SK-N-SH (cell line): ENCODE results near the gene TRMT44.

Experiments
- CTCF ChIP-seq: fragments of 200-600 bp; sonication (generic); IDR thresholded peaks from 2 replicates; pipeline ENCODE4 v1.6.1; 2017; ENCODE audit warnings: antibody characterized with exemption, mild to moderate bottlenecking, moderate library complexity
- GATA2 ChIP-seq: sonication (generic); formaldehyde crosslinking; IDR thresholded peaks from 2 replicates; pipeline ENCODE4 v1.5.0; 2020; ENCODE audit warnings: mild to moderate bottlenecking, missing genetic modification reagents
- RAD21 ChIP-seq: IDR thresholded peaks from 2 replicates; pipeline ENCODE4 v1.6.1; 2012; ENCODE audit warnings: mild to moderate bottlenecking, low read length
- TAF1 ChIP-seq: IDR thresholded peaks from 2 replicates; pipeline ENCODE4 v1.6.1; 2012; ENCODE audit warnings: low read depth, mild to moderate bottlenecking, low read length, moderate library complexity, borderline replicate concordance
- YY1 ChIP-seq: IDR thresholded peaks from 2 replicates; pipeline ENCODE4 v1.4.0; 2012; ENCODE audit warnings: low read depth, mild to moderate bottlenecking
- TF ChIP-seq, protein P1 (sequence below): IDR thresholded peaks from 2 replicates; pipeline ENCODE4 v1.4.0; 2012; ENCODE audit warnings: low read depth, borderline replicate concordance

DNA sequence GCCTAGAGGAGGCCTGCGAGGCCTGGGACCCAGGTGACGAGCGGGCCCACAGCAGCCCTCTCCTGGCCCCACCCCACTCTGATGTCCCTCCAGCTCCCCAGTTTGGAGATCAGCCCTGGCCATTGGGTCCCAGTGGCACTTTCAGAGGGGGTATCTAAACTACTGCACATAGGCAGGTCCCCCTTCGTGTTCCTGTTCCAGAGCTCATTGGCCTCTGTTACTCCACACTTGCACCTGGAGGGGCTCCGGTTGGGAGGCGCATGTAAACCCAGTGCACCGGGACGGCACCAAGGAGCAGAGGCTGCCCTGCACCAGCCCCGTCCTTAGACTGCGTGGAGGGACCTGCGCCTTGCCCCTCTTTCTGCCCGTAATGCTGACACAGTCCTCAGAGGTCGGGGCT is 34.3 kb downstream of the TRMT44 start:
- TF ChIP-seq GATA2 (CRISPR knock-in tag) (no peak), CTCF (no peak), RAD21 (no peak), TAF1 (no peak), YY1 (no peak)
- TF ChIP-seq, protein P1, sequence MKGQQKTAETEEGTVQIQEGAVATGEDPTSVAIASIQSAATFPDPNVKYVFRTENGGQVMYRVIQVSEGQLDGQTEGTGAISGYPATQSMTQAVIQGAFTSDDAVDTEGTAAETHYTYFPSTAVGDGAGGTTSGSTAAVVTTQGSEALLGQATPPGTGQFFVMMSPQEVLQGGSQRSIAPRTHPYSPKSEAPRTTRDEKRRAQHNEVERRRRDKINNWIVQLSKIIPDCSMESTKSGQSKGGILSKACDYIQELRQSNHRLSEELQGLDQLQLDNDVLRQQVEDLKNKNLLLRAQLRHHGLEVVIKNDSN = no peak
